Adipose tissue (tissue), 3 donors: ENCODE measurements around the gene MAP3K13. TPM values are rescaled to one million over a fixed set of nuclear protein-coding genes. Genes with fewer than 3 reads are reported as not detected.

ENCODE experiments used
- H3K27ac ChIP-seq: one replicate; pipeline ENCODE4 v1.5.1; 2013; ENCODE audit warnings: low read depth, low read length
- WGBS, 3 donors: extraction: QIAGEN DNeasy Blood & Tissue Kit; methylation state at CpG; one replicate each; pipeline ENCODE4 v1.1.7; 2013; 5-methylcytosine and 5-hydroxymethylcytosine counted together
- polyA plus RNA-seq, 3 donors: library from polyadenylated mRNA; stranded (reverse); fragments of 200-250 nt; gene quantifications; one replicate each; pipeline ENCODE4 v1.2.3, GENCODE V29; 2013
- donor health status: healthy with polysubstance abuse.
- donor health status: Bipolar disorder and iron deficiency.
- donor health status: healthy.

MAP3K13 gene
- polyA plus RNA-seq, 3 donors: 11.0 to 26.0 (median 15.5) TPM

DNA sequence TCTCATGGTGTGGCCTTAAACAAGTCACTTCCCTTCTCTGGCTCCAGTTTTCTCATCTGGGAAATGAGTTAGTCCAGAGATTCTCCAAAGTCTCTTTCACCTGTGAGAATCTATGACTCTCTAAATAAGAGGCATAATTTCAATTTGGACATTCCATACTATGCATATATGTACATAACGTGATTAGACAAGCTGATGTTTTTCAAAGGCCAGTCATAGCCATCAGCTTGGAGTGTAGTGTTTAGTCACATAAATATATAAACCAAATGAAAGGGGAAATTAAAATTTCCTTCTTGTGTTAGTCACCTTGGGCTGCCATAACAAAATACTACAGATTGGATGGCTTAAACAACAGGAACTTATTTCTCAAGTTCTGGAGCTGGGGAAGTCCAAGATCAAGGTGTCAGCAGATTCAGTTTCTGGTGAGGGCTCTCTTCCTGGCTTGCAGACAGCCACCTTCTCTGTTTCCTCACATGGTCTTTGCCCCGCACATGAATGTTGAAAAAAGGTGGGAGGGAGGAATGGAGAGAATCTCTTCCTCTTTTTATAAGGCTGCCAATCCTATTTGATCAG lies 116.5 kb downstream of the MAP3K13 start:
- H3K27ac ChIP-seq: no peak overlapping the region
- WGBS, 3 donors: 80 to 96% (median 85%) methylated on average over 2 of the region's 2 CpGs

GRCh38 chr3:185484296-185484695 lies 121.4 kb downstream of the MAP3K13 start:
- WGBS, 3 donors: 48 to 77% (median 71%) methylated on average over 3 of the region's 3 CpGs

GRCh38 chr3:185486394-185486793 lies 123.5 kb downstream of the MAP3K13 start:
- H3K27ac ChIP-seq: no peak overlapping the region
- 92 to 95% (median 94%) methylated on average over 5 of the region's 5 CpGs for WGBS, 3 donors

More at GRCh38 chr3:185484296-185484695, 121.4 kb downstream of the MAP3K13 start:
- H3K27ac ChIP-seq: no peak overlapping the region

GRCh38 chr3:185488465-185488864 lies 125.5 kb downstream of the MAP3K13 start:
- H3K27ac ChIP-seq: no peak overlapping the region
- 91 to 94% (median 92%) methylated on average over 5 of the region's 5 CpGs for WGBS, 3 donors

DNA sequence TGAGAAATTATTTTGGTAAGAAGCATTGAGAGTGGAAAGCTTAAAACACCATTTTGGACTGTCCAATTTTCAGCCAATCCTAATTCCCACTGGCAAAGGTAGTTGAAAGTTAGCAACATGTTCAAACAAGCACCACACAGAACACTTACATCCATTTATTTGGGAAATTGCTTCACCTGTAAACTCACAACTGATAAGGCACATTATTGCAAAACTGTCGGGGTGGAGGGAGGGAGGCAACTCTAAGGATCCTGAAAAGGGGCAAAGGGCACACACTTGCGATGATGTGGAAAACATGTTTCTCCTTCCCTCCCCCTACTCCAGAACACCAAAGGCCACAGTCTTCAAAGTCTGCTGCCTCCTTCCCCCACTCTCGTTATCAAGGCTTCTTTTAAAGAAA lies 126.5 kb downstream of the MAP3K13 start:
- no peak overlapping the region for H3K27ac ChIP-seq
- 32 to 76% (median 70%) methylated on average over 3 of the region's 3 CpGs for whole genome bisulfite sequencing, 3 donors

DNA sequence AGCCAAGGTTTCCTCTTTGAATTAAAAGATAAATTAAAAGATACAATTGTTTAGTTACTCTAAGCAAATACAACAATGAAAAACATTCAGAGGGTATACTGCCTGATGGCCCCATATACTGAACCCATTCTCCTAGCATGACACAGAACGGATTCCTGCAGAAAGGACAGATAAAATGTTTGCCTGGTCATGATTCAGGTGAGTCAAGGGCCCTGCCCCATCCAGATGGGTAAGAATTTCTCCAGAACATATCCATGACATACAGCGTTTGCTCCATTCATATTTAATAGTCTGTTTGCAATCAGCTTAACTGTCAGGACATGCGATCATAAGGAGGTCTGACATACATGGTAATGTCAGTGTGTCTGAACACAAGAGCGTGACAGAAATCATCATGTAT lies 127.3 kb downstream of the MAP3K13 start:
- 88 to 94% (median 94%) methylated on average over 4 of the region's 4 CpGs for WGBS, 3 donors
- H3K27ac ChIP-seq: no peak overlapping the region

DNA sequence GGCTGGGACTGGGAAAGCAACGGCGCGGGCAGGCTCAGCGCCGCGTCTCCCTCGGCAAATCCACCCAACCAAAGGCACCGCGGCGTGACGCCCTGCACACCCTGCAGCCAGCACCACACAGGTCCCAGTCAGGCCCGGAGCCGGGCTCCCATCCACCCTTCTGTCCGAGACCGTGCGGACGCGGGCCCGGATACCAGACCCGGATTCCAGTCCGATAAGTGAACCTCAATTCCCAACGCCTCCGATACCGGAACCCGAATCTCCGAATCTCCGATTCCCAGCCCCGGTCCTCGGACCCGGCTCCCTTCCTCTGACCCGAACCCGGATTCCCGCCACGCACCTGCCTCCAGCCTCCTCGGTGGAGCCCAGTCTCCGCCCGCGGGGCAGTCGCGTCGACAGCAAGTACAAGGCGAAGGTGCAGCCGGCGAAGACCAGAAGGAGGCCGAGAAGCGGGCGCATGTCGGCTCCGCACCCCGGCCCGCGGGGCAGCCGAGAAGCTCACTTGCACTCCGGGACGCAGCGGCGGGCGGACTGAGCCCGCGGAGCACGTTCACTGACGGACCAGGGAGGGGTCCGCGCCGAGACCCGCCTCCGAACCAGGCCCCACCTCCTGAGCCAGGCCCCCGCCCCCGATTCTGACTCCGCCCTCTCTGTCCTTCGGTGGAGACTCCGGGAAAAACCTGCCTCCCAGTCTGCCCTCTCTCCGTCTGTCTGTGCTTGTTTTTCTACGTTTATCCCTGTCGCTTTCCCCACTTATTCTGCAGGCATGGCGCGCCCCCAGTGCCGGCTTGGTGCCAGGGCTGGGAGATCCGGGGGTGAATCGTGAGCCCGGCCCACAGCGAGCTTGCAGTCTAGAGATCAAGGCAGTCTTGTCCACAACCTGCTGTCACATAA lies 135.8 kb downstream of the MAP3K13 start, which contains the start of gene TMEM41A:
Gene TMEM41A, minus strand, starts transcription at position 533 of the 894 bp plus-strand sequence. Its CDS starts 74 bp downstream, at position 459.
- 0 to 1% (median 1%) methylated on average over 82 of the region's 82 CpGs for WGBS, 3 donors

GRCh38 chr3:185502987-185503386 lies 140.1 kb downstream of the MAP3K13 start:
- WGBS, 3 donors: 48 to 74% (median 66%) methylated on average over 3 of the region's 3 CpGs
- H3K27ac ChIP-seq: no peak overlapping the region

More for the DNA sequence above, 135.8 kb downstream of the MAP3K13 start, which contains the start of gene TMEM41A:
- no peak within 1 kb of the TSS for H3K27ac ChIP-seq

DNA sequence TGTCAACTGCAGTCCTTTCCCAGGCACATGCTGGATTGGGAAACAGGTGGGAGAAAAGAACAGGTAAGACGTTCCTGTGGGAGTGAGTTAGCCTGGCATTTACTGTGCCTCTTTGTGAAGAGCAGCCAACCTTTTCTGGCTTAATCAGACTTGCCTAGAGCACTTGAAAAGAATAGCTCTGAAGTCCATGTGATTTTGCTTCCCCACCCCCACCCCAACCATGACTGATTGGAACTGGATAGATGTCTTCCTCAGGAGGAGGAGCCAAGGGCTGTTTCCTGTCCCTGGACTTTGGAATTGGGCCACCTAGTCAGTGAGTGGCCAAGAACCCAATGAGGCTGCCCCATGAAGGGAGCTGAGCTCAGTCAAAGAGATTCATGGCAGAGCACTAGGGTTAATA lies 140.6 kb downstream of the MAP3K13 start:
- H3K27ac ChIP-seq: no peak overlapping the region
- WGBS, 3 donors: 38 to 76% (median 68%) methylated on average over 1 of the region's 1 CpG

- WGBS, 3 donors: 54 to 67% (median 61%) methylated on average over 3 of the region's 3 CpGs
- no peak overlapping the region for H3K27ac ChIP-seq
Observed at GRCh38 chr3:185504636-185505035, 141.7 kb downstream of the MAP3K13 start.

GRCh38 chr3:185507883-185508282 lies 144.9 kb downstream of the MAP3K13 start:
- H3K27ac ChIP-seq: no peak overlapping the region
- 64 to 67% (median 65%) methylated on average over 6 of the region's 6 CpGs for WGBS, 3 donors

DNA sequence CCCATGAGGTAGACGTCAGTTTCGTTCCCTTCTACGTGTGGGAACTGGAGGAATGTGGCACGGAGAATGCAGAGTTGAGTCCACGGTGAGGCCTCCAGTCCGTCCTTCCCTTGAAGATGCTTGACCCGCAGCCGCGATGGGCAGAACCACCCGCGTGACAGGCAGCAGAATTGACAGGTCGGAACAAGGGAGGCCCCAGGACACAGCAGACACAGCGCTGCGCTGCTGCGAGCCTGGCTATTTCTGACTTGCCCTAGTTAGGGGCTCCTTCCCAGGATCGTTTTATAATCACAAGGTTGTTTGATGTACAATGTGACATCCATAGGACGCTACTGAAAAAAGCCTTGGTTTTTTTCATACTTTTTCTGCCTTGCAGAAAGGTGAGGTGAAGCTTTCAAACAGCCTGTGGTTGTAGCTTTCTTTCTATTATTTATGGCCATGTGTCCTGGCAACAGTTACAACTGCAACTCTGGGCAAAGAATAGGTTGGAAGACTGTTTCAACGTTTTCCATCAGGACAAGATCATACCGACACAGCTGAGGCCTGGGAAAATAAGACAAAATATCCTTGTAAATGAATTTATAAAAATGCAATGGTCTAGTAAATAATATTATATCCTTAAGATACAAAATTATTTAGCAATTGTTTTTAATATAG lies 145.5 kb downstream of the MAP3K13 start:
- 76 to 81% (median 77%) methylated on average over 19 of the region's 19 CpGs for whole genome bisulfite sequencing, 3 donors

GRCh38 chr3:185511711-185512110 lies 148.8 kb downstream of the MAP3K13 start:
- no peak overlapping the region for H3K27ac ChIP-seq
- WGBS, 3 donors: 87 to 93% (median 92%) methylated on average over 4 of the region's 4 CpGs

More for the DNA sequence above, 145.5 kb downstream of the MAP3K13 start:
- H3K27ac ChIP-seq: no peak overlapping the region

- 70 to 89% (median 85%) methylated on average over 2 of the region's 2 CpGs for WGBS, 3 donors
Observed at GRCh38 chr3:185517387-185518130, 154.6 kb downstream of the MAP3K13 start.

GRCh38 chr3:185519021-185519420 lies 156.1 kb downstream of the MAP3K13 start:
- WGBS, 3 donors: 60 to 83% (median 81%) methylated on average over 5 of the region's 5 CpGs
- no peak overlapping the region for H3K27ac ChIP-seq

More at GRCh38 chr3:185517387-185518130, 154.6 kb downstream of the MAP3K13 start:
- no peak overlapping the region for H3K27ac ChIP-seq

- no peak overlapping the region for H3K27ac ChIP-seq
- 84 to 88% (median 85%) methylated on average over 7 of the region's 7 CpGs for WGBS, 3 donors
Observed at GRCh38 chr3:185521349-185522138, 158.6 kb downstream of the MAP3K13 start.

- H3K27ac ChIP-seq: no peak overlapping the region
- WGBS, 3 donors: 89 to 95% (median 91%) methylated on average over 2 of the region's 2 CpGs
Observed at GRCh38 chr3:185526349-185526951, 163.5 kb downstream of the MAP3K13 start.
